Common myeloid progenitor, CD34-positive (primary cell): ENCODE measurements around the gene MAGI1.

Experiments used
- CTCF ChIA-PET: fragments of 350-600 bp; sonication (Branson Sonifier 250); formaldehyde crosslinking; loops from one replicate; lab custom pipeline; 2021; ENCODE audit warnings: antibody characterized with exemption; lab: Charles Lee
- POLR2A ChIA-PET: fragments of 350-600 bp; sonication (Branson Sonifier 250); formaldehyde crosslinking; loops from one replicate; lab custom pipeline; 2021; ENCODE audit warnings: antibody characterized with exemption; lab: Charles Lee
- DNase-seq, 3 donors: peaks; one replicate each; pipeline versions ENCODE4 v3.0.0 to v3.0.0-alpha.2; 2013
- H3K27ac ChIP-seq, 2 experiments: 1 replicate in 1 of 2; 2 replicates in 1 of 2; pipeline ENCODE4 v1.7.0; 2013; ENCODE audit warnings: inconsistent platforms in 2 of 2, low read length in 2 of 2, mild to moderate bottlenecking in 2 of 2, low read depth in 1 of 2, moderate library complexity in 1 of 2; ENCODE audit not compliant: severe bottlenecking in 2 of 2, insufficient read depth in 1 of 2, poor library complexity in 1 of 2
- H3K27me3 ChIP-seq, 5 experiments: replicated peaks in 2 of 5; 1 replicate in 3 of 5; 2 replicates in 2 of 5; pipeline versions ENCODE4 v1.6.1 to v1.7.0; 2013; ENCODE audit warnings: low read length in 4 of 5, mild to moderate bottlenecking in 2 of 5, moderate library complexity in 2 of 5, inconsistent platforms in 1 of 5; ENCODE audit not compliant: insufficient read depth in 5 of 5, control insufficient read depth in 4 of 5
- H3K36me3 ChIP-seq, 4 experiments: 1 replicate in 2 of 4; 2 replicates in 2 of 4; pipeline versions ENCODE4 v1.6.1 to v1.7.0; 2013; ENCODE audit warnings: low read length in 3 of 4, control low read depth in 1 of 4, mild to moderate bottlenecking in 1 of 4; ENCODE audit not compliant: control insufficient read depth in 4 of 4, insufficient read depth in 4 of 4
- H3K4me1 ChIP-seq, 4 experiments: 1 replicate in 3 of 4; 2 replicates in 1 of 4; pipeline versions ENCODE4 v1.6.1 to v1.7.1; 2013; ENCODE audit warnings: low read length in 3 of 4, mild to moderate bottlenecking in 3 of 4, control low read depth in 1 of 4, inconsistent platforms in 1 of 4, moderate library complexity in 1 of 4; ENCODE audit not compliant: control insufficient read depth in 4 of 4, insufficient read depth in 4 of 4; ENCODE audit errors: control extremely low read depth in 1 of 4
- H3K4me3 ChIP-seq, 7 experiments: 1 replicate in 4 of 7; 2 replicates in 3 of 7; pipeline versions ENCODE4 v1.5.1 to v1.7.0; 2013; ENCODE audit warnings: mild to moderate bottlenecking in 7 of 7, low read length in 6 of 7, moderate library complexity in 6 of 7, inconsistent platforms in 2 of 7, low read depth in 2 of 7, control low read depth in 1 of 7; ENCODE audit not compliant: insufficient read depth in 4 of 7, control insufficient read depth in 1 of 7; ENCODE audit errors: extremely low read depth in 1 of 7
- H3K9me3 ChIP-seq, 5 experiments: 1 replicate in 4 of 5; 2 replicates in 1 of 5; pipeline versions ENCODE4 v1.6.1 to v1.7.1; 2013; ENCODE audit warnings: low read length in 4 of 5, mild to moderate bottlenecking in 2 of 5, inconsistent platforms in 1 of 5, low read depth in 1 of 5, moderate library complexity in 1 of 5; ENCODE audit not compliant: control insufficient read depth in 4 of 5, insufficient read depth in 2 of 5; ENCODE audit errors: control extremely low read depth in 1 of 5
- whole genome bisulfite sequencing: methylation state at CpG from one replicate; pipeline ENCODE4 v1.1.5; 2013; ENCODE audit not compliant: insufficient coverage; 5-methylcytosine and 5-hydroxymethylcytosine counted together

MAGI1 gene

GRCh38 chr3:65314269-65314668, 724.4 kb downstream of the MAGI1 start:
- peaks cover 0 to 4% (median 0%) of the 10 kb centered on the region in 5 experiments for H3K9me3 ChIP-seq
- ChIA-PET CTCF (no interaction called here), POLR2A (no interaction called here)
- H3K27me3 ChIP-seq: no peaks in the 10 kb centered on the region
- DNase-seq: no peak
- H3K4me1 ChIP-seq: no peaks in the 10 kb centered on the region
- WGBS: 100% methylated on average over 4 of the region's 4 CpGs
- H3K27ac ChIP-seq: no peak overlapping the region
- no peak overlapping the region for H3K4me3 ChIP-seq
- H3K36me3 ChIP-seq: no peaks in the 10 kb centered on the region

- DNase-seq: no peak
- no peak overlapping the region for H3K27ac ChIP-seq
- no peak overlapping the region for H3K4me3 ChIP-seq
- ChIA-PET POLR2A (no interaction called here), CTCF (no interaction called here)
- no peaks in the 10 kb centered on the region for H3K27me3 ChIP-seq
- H3K9me3 ChIP-seq: peaks cover 0 to 4% (median 0%) of the 10 kb centered on the region in 5 experiments
- H3K36me3 ChIP-seq: no peaks in the 10 kb centered on the region
- 84% methylated on average over 2 of the region's 2 CpGs for WGBS
- no peaks in the 10 kb centered on the region for H3K4me1 ChIP-seq
These were observed 725.1 kb downstream of the MAGI1 start for GRCh38 chr3:65313666-65314065.

GRCh38 chr3:65305836-65306235, 732.9 kb downstream of the MAGI1 start:
- WGBS: no CpG with 5 or more reads among the region's 4 CpGs
- no peaks in the 10 kb centered on the region for H3K36me3 ChIP-seq
- POLR2A ChIA-PET: no interaction called here
- no peak for DNase-seq
- H3K4me1 ChIP-seq: no peaks in the 10 kb centered on the region
- H3K4me3 ChIP-seq: no peak overlapping the region
- H3K27ac ChIP-seq: no peak overlapping the region
- H3K9me3 ChIP-seq: no peaks in the 10 kb centered on the region
- H3K27me3 ChIP-seq: no peaks in the 10 kb centered on the region
- CTCF ChIA-PET: no interaction called here
